ENCODE results near the gene BRD2. TPM values are rescaled to one million over a fixed set of nuclear protein-coding genes. Genes with fewer than 3 reads are reported as not detected.

The BRD2 gene
- total RNA-seq, 1 donor: 146 TPM

- no peak overlapping the region for H3K4me3 ChIP-seq (ENCODE audit: low read depth, low read length)
- DNase-seq (ENCODE audit: low read depth): no peak
- TF ChIP-seq CTCF (IDR thresholded peaks at IDR 0.05; ENCODE audit: insufficient read depth, low read depth, low read length): no peak
Measured at GRCh38 chr6:33018418-33018817, 50.0 kb downstream of the BRD2 start.

- peak overlapping the region; percentile 10 for H3K4me3 ChIP-seq (ENCODE audit: low read depth, low read length)
- no peak for TF ChIP-seq CTCF (IDR thresholded peaks at IDR 0.05; ENCODE audit: insufficient read depth, low read depth, low read length)
- peak; percentile 76 for DNase-seq (ENCODE audit: low read depth)
Measured at GRCh38 chr6:33018904-33019303, 50.5 kb downstream of the BRD2 start.

DNA sequence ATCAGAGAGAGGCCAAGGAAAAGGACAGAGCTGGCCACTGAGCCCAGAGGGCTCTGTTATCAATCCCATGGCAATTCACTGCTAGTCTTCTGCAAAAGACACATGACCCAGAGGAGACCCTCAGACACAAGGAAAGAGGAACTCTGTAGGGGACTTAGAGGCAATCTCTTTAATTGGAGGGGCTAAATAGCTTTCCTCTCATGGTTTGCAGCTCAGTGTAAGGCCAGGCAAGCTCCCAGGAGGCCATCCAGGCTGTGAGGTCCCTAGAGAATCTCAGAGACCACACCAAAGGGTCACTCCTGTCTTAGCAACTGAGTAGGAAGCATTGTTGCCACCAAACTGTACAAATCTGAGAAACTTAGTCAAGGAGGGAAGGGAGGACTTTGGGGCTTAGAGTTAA, 51.0 kb downstream of the BRD2 start:
- no peak for TF ChIP-seq CTCF (IDR thresholded peaks at IDR 0.05; ENCODE audit: insufficient read depth, low read depth, low read length)
- no peak for DNase-seq (ENCODE audit: low read depth)
- no peak overlapping the region for H3K4me3 ChIP-seq (ENCODE audit: low read depth, low read length)

- no peak for TF ChIP-seq CTCF (IDR thresholded peaks at IDR 0.05; ENCODE audit: insufficient read depth, low read depth, low read length)
- DNase-seq (ENCODE audit: low read depth): no peak
- no peak overlapping the region for H3K4me3 ChIP-seq (ENCODE audit: low read depth, low read length)
Measured at GRCh38 chr6:33021917-33022316, 53.5 kb downstream of the BRD2 start.

GRCh38 chr6:33023536-33023935, 55.1 kb downstream of the BRD2 start:
- no peak overlapping the region for H3K4me3 ChIP-seq (ENCODE audit: low read depth, low read length)
- no peak for TF ChIP-seq CTCF (IDR thresholded peaks at IDR 0.05; ENCODE audit: insufficient read depth, low read depth, low read length)
- no peak for DNase-seq (ENCODE audit: low read depth)

GRCh38 chr6:33024521-33024920, 56.1 kb downstream of the BRD2 start:
- no peak overlapping the region for H3K4me3 ChIP-seq (ENCODE audit: low read depth, low read length)

More at GRCh38 chr6:33024521-33024920, 56.1 kb downstream of the BRD2 start:
- no peak for TF ChIP-seq CTCF (IDR thresholded peaks at IDR 0.05; ENCODE audit: insufficient read depth, low read depth, low read length)
- no peak for DNase-seq (ENCODE audit: low read depth)

All from fibroblast of villous mesenchyme (primary cell).